GM10248 (cell line): ENCODE measurements around the gene NRIP2.
"Not testable (repeated sequence)": the region's sequence is repeated elsewhere in the genome, so short reads cannot be mapped to it uniquely, and the experiment has no call there.

Experiments
- CTCF ChIA-PET: fragments of 300-600 bp; sonication (Branson Sonifier 250); formaldehyde crosslinking; extraction: SDS; loops from one replicate; lab custom pipeline; 2021; ENCODE audit warnings: antibody characterized with exemption; lab: Yijun Ruan, JAX
- POLR2A ChIA-PET: fragments of 350-650 bp; sonication (Branson Sonifier 250); formaldehyde crosslinking; extraction: SDS; loops from one replicate; lab custom pipeline; 2020; ENCODE audit warnings: antibody characterized with exemption; lab: Yijun Ruan, JAX
- DNase-seq: peaks from one replicate; pipeline ENCODE4 v3.0.0; 2012; ENCODE audit errors: extremely low spot score
- TF ChIP-seq, protein P1 (sequence below): IDR thresholded peaks from 2 replicates; pipeline ENCODE4 v1.5.1; 2012; ENCODE audit warnings: mild to moderate bottlenecking, low read depth; ENCODE audit errors: extremely low read depth, missing control alignments, control extremely low read depth

The NRIP2 gene

GRCh38 chr12:2864198-2864597 is 29.4 kb upstream of the NRIP2 start:
- TF ChIP-seq, protein P1, sequence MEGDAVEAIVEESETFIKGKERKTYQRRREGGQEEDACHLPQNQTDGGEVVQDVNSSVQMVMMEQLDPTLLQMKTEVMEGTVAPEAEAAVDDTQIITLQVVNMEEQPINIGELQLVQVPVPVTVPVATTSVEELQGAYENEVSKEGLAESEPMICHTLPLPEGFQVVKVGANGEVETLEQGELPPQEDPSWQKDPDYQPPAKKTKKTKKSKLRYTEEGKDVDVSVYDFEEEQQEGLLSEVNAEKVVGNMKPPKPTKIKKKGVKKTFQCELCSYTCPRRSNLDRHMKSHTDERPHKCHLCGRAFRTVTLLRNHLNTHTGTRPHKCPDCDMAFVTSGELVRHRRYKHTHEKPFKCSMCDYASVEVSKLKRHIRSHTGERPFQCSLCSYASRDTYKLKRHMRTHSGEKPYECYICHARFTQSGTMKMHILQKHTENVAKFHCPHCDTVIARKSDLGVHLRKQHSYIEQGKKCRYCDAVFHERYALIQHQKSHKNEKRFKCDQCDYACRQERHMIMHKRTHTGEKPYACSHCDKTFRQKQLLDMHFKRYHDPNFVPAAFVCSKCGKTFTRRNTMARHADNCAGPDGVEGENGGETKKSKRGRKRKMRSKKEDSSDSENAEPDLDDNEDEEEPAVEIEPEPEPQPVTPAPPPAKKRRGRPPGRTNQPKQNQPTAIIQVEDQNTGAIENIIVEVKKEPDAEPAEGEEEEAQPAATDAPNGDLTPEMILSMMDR, result no peak
- DNase-seq, result no peak
- POLR2A ChIA-PET, result no interaction called here
- CTCF ChIA-PET, result interaction anchor here (1.0 to 3.4 kb wide), 3 partner anchors 10 to 21 kb away, joined by 3 to 23 read pairs (median 6); no protein-coding TSS in a partner anchor

GRCh38 chr12:2863402-2863801 is 28.6 kb upstream of the NRIP2 start:
- ChIA-PET CTCF (interaction anchor here (3.4 kb wide), 1 partner anchor 9 kb away, joined by 23 read pairs; no protein-coding TSS in a partner anchor), POLR2A (interaction anchor here (0.5 kb wide), 1 partner anchor 22 kb away, joined by 4 read pairs; no protein-coding TSS in a partner anchor)
- not testable (repeated sequence) for DNase-seq

- ChIA-PET POLR2A (interaction anchor here (0.5 kb wide), 1 partner anchor 22 kb away, joined by 4 read pairs; no protein-coding TSS in a partner anchor), CTCF (interaction anchor here (3.4 kb wide), 1 partner anchor 9 kb away, joined by 23 read pairs; no protein-coding TSS in a partner anchor)
- TF ChIP-seq, protein P1, result no peak
- no peak for DNase-seq
Measured at GRCh38 chr12:2862876-2863275, 28.0 kb upstream of the NRIP2 start.

- CTCF ChIA-PET, result interaction anchor here (1.1 kb wide), 1 partner anchor 30 kb away, joined by 4 read pairs; the partner anchor contains the start of gene TULP3
- TF ChIP-seq, protein P1, result no peak
- no peak for DNase-seq
- POLR2A ChIA-PET, result no interaction called here
Measured at GRCh38 chr12:2860170-2860569, 25.3 kb upstream of the NRIP2 start.

DNA sequence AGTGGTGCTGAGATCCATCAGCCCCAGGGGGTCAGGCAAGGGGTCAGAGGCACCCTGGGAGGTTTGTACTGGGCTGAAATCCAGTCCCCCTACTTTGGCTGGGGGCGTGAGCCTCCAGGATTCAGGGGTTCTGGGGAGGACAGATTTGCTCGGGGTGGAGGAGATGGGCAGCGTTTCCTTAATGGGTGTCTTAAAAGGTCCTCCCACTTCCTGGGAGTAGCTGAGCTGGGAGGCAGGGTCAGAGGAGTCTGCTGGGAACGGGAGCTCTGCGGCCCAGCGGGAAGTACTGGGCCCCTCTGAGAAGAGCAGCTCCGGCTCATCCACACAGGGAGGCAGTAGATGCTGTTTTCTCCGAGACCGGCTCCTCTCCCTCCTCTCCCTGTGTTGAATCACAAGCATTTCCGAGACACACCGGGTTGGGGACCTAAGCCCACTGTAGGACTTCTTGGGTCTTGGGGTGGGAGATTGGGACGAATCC is 24.1 kb upstream of the NRIP2 start:
- TF ChIP-seq, protein P1, result no peak
- no peak for DNase-seq
- ChIA-PET CTCF (interaction anchor here (1.4 to 1.5 kb wide), 2 partner anchors 23 to 175 kb away, joined by 3 read pairs; no protein-coding TSS in a partner anchor), POLR2A (no interaction called here)

- TF ChIP-seq, protein P1, result no peak
- DNase-seq, result no peak
- ChIA-PET POLR2A (no interaction called here), CTCF (interaction anchor here (1.0 to 7.5 kb wide), 4 partner anchors 9 to 176 kb away, joined by 3 to 56 read pairs (median 3); no protein-coding TSS in a partner anchor)
Measured at GRCh38 chr12:2858334-2858733, 23.5 kb upstream of the NRIP2 start.

DNA sequence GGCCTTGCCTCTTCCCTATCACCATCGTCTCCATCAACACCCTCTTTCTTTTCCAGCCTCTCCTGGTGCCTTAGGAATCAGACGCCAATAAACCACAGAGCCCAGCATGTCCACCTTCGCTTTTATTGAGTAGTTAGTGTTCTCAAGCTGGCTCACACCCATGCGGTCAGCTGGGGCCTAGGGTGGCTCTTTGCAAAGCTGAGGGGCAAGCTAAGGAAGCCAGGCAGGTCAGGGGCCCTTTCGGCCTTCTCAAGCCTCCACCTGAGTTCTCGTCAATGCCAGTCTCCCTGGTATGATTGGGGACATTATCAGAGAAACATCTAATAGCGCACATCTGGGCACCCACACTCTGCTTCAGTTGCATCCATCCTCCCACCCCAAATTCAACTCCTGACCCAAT is 22.7 kb upstream of the NRIP2 start:
- TF ChIP-seq, protein P1, result no peak
- CTCF ChIA-PET, result interaction anchor here (1.0 to 7.5 kb wide), 6 partner anchors 8 to 177 kb away, joined by 3 to 56 read pairs (median 4); no protein-coding TSS in a partner anchor
- POLR2A ChIA-PET, result no interaction called here
- no peak for DNase-seq
